Lung (tissue), 12 donors: ENCODE measurements around the gene ARHGEF1. TPM values are rescaled to one million over a fixed set of nuclear protein-coding genes. Genes with fewer than 3 reads are reported as not detected.

Experiments
- ATAC-seq: fragments of 200-7000 bp; cut with Tn5 transposase; one replicate; pipeline ENCODE4 v1.9.1; 2020; ENCODE audit warnings: moderate number of reproducible peaks; ENCODE audit not compliant: insufficient read depth, low FRiP score
- DNase-seq, 3 donors: peaks; one replicate each; pipeline ENCODE4 v3.0.0-alpha.2; 2013 to 2017
- H3K27ac ChIP-seq, 2 donors: one replicate each; pipeline ENCODE4 v1.5.1; 2013; ENCODE audit warnings: mild to moderate bottlenecking in 2 of 2, moderate library complexity in 2 of 2, control low read depth in 1 of 2, inconsistent platforms in 1 of 2, low read depth in 1 of 2, low read length in 1 of 2
- H3K27me3 ChIP-seq, 3 donors: one replicate each; pipeline ENCODE4 v1.5.1; 2013; ENCODE audit warnings: low read length in 2 of 3; ENCODE audit not compliant: control insufficient read depth in 3 of 3, insufficient read depth in 3 of 3
- H3K36me3 ChIP-seq, 4 donors: one replicate each; pipeline ENCODE4 v1.5.1; 2013; ENCODE audit warnings: low read length in 4 of 4, mild to moderate bottlenecking in 1 of 4, moderate library complexity in 1 of 4; ENCODE audit not compliant: control insufficient read depth in 4 of 4, insufficient read depth in 4 of 4
- H3K4me1 ChIP-seq, 5 donors: one replicate each; pipeline ENCODE4 v1.5.1; 2013; ENCODE audit warnings: low read length in 5 of 5, mild to moderate bottlenecking in 2 of 5, moderate library complexity in 1 of 5; ENCODE audit not compliant: control insufficient read depth in 5 of 5, insufficient read depth in 5 of 5
- H3K4me3 ChIP-seq: one replicate; pipeline ENCODE4 v1.5.1; 2013; ENCODE audit warnings: mild to moderate bottlenecking, control low read depth, moderate library complexity
- H3K9ac ChIP-seq, 2 donors: one replicate each; pipeline ENCODE4 v1.5.1; 2013; ENCODE audit warnings: low read length in 2 of 2, control low read depth in 1 of 2; ENCODE audit not compliant: insufficient read depth in 1 of 2
- H3K9me3 ChIP-seq, 4 donors: one replicate each; pipeline ENCODE4 v1.5.1; 2013; ENCODE audit warnings: low read length in 3 of 4, mild to moderate bottlenecking in 1 of 4, moderate library complexity in 1 of 4; ENCODE audit not compliant: control insufficient read depth in 4 of 4, insufficient read depth in 3 of 4
- CTCF ChIP-seq: IDR thresholded peaks from 2 replicates; pipeline ENCODE4 v1.5.1; 2012; ENCODE audit warnings: mild to moderate bottlenecking; ENCODE audit errors: control extremely low read depth, extremely low read depth
- whole genome bisulfite sequencing, 2 donors: extraction: QIAGEN DNeasy Blood & Tissue Kit; methylation state at CpG; one replicate each; pipeline ENCODE4 v1.1.7; 2013; 5-methylcytosine and 5-hydroxymethylcytosine counted together
- polyA plus RNA-seq, 2 donors: library from polyadenylated mRNA; stranded (reverse); fragments of 200-250 nt; gene quantifications; one replicate each; pipeline ENCODE4 v1.2.1, GENCODE V29; 2013
- total RNA-seq, 2 donors: library from RNA; depleted of rRNA in 1 of 2; stranded (reverse); fragments of >200 nt in 1 of 2; gene quantifications; one replicate each; pipeline ENCODE4 v1.2.1, GENCODE V29; 2014 to 2021
- donor health status: control.
- donor health status: control.
- donor health status: Bipolar disorder and iron deficiency.
- donor health status: healthy.
- donor health status: DM: yes; HTN: yes; CAD: no.

ARHGEF1 gene
- total and polyA plus RNA-seq, 4 donors: 55.4 to 231 (median 176) TPM

GRCh38 chr19:41888926-41889325 is 5.9 kb downstream of the ARHGEF1 start:
- TF ChIP-seq CTCF: no peak
- no peak overlapping the region for H3K27ac ChIP-seq

GRCh38 chr19:41889896-41890295 is 6.9 kb downstream of the ARHGEF1 start:
- H3K27me3 ChIP-seq: no peaks in the 10 kb centered on the region
- H3K9ac ChIP-seq: no peak overlapping the region
- no peaks in the 10 kb centered on the region for H3K9me3 ChIP-seq
- peaks cover 0 to 47% (median 8%) of the 10 kb centered on the region in 4 donors for H3K36me3 ChIP-seq
- no peak overlapping the region for H3K4me3 ChIP-seq
- DNase-seq (no peak), ATAC-seq (no peak)
- WGBS, 2 donors: 88% methylated on average over 8 of the region's 8 CpGs
- no peak overlapping the region for H3K27ac ChIP-seq
- peaks cover 0 to 19% (median 5%) of the 10 kb centered on the region in 5 donors for H3K4me1 ChIP-seq
- TF ChIP-seq CTCF: no peak

More at GRCh38 chr19:41888926-41889325, 5.9 kb downstream of the ARHGEF1 start:
- 75 to 79% methylated on average over 12 of the region's 12 CpGs for WGBS, 2 donors
- Histone ChIP-seq H3K9me3 (no peaks in the 10 kb centered on the region), H3K36me3 (peaks cover 0 to 37% (median 4%) of the 10 kb centered on the region in 4 donors), H3K9ac (no peak overlapping the region), H3K4me1 (peaks cover 0 to 24% (median 7%) of the 10 kb centered on the region in 5 donors), H3K27me3 (no peaks in the 10 kb centered on the region), H3K4me3 (no peak overlapping the region)
- no peak for ATAC-seq
- no peak for DNase-seq

- Histone ChIP-seq H3K9ac (no peak overlapping the region), H3K9me3 (no peaks in the 10 kb centered on the region), H3K27ac (no peak overlapping the region), H3K4me3 (no peak overlapping the region), H3K4me1 (peaks cover 0 to 16% (median 3%) of the 10 kb centered on the region in 5 donors), H3K36me3 (peaks cover 5 to 57% (median 15%) of the 10 kb centered on the region in 4 donors), H3K27me3 (no peaks in the 10 kb centered on the region)
- WGBS, 2 donors: 96% methylated on average over 4 of the region's 4 CpGs
- DNase-seq: no peak
- no peak for TF ChIP-seq CTCF
- ATAC-seq: no peak
These were observed 8.0 kb downstream of the ARHGEF1 start for GRCh38 chr19:41890936-41891335.
